KOPT-K1 (cell line): Measurements from ENCODE around the gene NPAS3.

Experiments used
- H3K27ac ChIP-seq: fragments of 200-600 bp; sonication (generic); 2 replicates; pipeline ENCODE4 v1.5.1; 2016; ENCODE audit warnings: antibody characterized with exemption, mild to moderate bottlenecking, low read depth, low read length; ENCODE audit not compliant: poor library complexity, severe bottlenecking
- H3K36me3 ChIP-seq: fragments of 200-600 bp; sonication (generic); 2 replicates; pipeline ENCODE4 v1.5.1; 2017; ENCODE audit warnings: antibody characterized with exemption, mild to moderate bottlenecking, low read length, moderate library complexity; ENCODE audit not compliant: insufficient read depth
- H3K9me3 ChIP-seq: fragments of 200-600 bp; sonication (generic); 2 replicates; pipeline ENCODE4 v1.5.1; 2017; ENCODE audit warnings: antibody characterized with exemption, low read length, mild to moderate bottlenecking; ENCODE audit not compliant: insufficient read depth, poor library complexity, severe bottlenecking

The NPAS3 gene

DNA sequence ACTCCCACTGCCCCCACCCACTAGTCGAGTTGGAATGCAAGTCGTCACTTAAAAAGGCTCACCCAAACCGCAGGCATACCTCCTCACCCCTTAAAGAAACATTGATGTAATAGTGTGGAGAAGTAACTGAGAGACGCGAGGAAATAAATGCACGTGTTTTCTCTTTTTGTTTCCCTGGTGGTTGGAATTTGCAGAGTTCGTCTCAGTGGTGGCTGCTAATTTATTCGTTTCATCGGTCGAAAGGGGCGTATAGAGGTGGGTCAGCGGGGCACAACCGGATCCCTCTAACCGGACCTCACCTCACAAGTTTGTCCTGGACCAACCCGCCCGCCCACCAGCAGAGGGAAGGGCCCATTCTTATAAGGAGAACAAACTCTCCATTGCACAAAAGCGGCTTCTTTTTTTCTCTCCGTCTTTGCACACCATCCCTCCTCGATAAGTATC lies 5.0 kb upstream of the NPAS3 start:
- Histone ChIP-seq H3K27ac (no peak overlapping the region), H3K9me3 (peaks cover 19% of the 10 kb centered on the region), H3K36me3 (no peaks in the 10 kb centered on the region)

DNA sequence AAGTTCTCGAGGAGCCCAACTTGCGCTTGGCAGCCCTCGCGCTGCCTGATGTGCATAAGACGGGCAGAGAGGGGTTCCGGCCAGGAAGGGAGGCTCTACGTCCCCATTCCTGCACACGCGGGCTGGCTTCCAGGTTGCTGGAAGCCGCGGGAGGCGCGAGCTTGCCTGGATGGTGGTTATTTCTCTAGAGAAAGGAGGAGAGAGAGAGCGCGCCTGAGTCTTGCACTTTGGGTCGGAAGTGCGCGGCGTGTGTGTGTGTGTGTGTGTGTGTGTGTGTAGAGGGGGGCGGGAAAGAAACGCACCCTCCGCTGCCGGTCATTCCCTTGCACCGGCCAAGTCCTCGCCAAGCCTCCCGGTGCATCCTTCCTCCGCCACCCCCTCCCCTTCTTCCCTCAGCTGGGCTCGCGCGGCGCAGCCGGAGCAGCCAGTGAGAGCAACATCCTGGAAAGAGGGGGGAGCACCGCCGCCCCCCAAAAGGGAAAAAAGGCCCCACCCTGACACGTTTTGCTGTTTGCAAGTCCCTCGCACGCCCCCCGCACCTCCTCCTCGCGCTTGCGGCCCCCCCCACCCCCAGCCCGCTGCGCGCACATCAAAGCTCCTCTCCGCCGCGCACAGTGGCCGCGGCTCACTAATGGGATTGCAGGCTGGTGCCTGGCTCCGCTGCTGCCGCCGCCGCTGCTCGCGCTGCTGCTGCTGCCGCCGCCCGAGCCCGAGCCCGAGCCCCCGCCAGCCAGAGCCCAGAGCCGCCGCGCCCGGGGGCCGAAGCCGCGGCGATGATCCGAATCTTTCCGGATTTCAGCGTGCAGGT lies 4.4 kb upstream of the NPAS3 start:
- no peaks in the 10 kb centered on the region for H3K36me3 ChIP-seq

DNA sequence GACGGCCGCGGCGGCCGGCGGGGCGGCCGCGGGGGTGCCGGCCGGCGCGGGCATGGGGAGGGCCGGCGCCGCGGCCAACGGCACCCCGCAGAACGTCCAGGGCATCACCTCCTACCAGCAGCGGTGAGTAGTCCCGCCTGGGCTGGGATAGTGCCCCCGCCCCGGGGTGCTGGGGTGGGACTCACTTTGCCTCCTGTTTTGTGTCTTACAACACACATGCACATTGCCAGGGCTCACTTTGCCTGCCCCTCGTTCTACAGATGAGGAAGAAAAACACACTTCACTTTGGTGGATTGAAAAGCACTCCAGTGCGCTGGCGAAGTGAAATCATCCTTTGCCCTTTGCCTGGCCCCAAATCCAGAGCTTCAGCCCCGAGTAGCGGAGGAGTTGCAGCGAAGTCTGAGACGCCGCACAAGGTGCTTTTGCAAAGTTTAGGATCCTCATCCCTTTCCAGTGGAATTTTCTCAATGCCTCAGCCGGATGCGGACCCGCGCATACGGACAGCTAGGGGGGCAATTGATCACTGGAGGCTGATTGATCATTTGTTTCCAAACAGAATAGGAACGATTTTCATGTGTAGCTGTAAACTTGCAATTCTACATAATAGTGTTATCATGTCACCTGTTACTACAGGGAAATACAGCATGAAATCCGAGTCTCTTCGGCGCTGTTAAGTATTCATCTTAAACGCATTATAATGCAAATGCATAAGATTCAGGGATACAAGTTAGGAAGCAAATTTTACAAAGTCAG lies 3.6 kb upstream of the NPAS3 start:
- peaks cover 19% of the 10 kb centered on the region for H3K9me3 ChIP-seq
- no peak overlapping the region for H3K27ac ChIP-seq
- no peaks in the 10 kb centered on the region for H3K36me3 ChIP-seq

More for the DNA sequence above, 4.4 kb upstream of the NPAS3 start:
- H3K9me3 ChIP-seq = peaks cover 19% of the 10 kb centered on the region
- H3K27ac ChIP-seq = no peak overlapping the region

DNA sequence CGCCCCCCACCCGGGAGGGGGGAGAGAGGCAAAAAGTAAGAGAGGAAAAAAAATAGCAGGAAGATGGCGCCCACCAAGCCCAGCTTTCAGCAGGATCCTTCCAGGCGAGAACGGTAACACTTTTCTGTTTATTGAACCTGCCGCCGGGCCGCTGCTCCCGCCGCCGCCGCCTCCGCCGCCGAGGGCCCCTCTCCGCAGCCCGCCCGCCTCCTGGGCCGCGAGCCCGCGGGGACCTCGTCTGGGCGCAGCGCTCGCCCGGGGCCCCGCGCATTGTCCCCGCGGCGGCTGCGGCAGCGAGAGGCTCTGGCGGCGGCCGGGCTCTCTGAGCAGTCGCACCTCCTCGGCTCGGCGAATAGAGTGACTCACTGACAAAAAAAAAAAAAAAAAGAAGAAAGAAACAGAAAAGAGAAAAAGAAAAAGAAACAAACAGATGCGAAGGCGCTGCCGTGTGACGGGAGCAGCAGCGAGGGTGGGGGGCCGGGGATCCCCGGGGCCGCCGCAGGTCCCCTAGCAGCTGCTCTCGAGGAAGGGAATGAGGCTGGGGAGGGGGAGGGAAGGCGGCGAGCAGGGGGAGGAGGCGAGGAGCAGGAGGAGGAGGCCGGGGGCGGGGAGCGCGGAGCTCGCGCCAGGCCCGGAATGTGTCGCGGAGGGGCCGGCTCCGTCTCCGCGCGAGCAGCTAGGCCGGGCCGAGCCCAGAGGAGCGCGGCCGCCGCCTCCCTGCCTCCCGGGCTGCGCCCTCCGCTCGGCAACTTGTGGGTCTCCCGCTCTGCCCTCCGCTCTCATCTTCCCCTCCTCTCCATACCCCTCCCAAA lies 781 bp downstream of the NPAS3 start:
- peaks cover 8% of the 10 kb centered on the region for H3K9me3 ChIP-seq
- H3K36me3 ChIP-seq = no peaks in the 10 kb centered on the region
- no peak overlapping the region for H3K27ac ChIP-seq

DNA sequence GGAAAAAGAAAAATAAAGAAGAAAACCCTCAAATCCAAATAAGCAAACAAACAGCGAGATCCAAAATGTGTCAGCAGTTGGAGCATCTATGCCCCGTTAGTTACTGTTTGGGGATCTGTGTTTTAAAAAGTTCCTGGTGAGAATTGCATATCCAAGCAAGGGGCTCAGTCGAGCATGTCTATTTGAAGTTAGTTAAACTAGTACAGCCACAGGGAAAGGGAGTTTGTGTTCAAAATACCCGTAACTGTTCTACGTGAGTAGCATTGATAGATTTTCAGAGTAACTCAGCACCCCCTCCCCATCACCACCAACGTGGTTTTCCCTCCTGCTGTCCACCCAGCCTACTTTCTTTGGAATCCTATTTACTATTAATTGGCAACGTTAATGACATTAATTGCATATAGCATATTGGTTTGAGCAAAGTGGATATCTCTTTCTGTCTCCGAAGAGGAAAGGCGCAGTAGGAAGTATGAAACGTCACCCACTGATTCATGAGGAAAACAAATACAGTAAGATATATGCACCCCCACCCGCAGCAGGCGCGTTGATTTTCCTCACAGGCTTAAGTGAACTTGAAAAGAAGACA lies 1.5 kb downstream of the NPAS3 start:
- H3K27ac ChIP-seq = no peak overlapping the region
- peaks cover 6% of the 10 kb centered on the region for H3K9me3 ChIP-seq
- H3K36me3 ChIP-seq = no peaks in the 10 kb centered on the region

DNA sequence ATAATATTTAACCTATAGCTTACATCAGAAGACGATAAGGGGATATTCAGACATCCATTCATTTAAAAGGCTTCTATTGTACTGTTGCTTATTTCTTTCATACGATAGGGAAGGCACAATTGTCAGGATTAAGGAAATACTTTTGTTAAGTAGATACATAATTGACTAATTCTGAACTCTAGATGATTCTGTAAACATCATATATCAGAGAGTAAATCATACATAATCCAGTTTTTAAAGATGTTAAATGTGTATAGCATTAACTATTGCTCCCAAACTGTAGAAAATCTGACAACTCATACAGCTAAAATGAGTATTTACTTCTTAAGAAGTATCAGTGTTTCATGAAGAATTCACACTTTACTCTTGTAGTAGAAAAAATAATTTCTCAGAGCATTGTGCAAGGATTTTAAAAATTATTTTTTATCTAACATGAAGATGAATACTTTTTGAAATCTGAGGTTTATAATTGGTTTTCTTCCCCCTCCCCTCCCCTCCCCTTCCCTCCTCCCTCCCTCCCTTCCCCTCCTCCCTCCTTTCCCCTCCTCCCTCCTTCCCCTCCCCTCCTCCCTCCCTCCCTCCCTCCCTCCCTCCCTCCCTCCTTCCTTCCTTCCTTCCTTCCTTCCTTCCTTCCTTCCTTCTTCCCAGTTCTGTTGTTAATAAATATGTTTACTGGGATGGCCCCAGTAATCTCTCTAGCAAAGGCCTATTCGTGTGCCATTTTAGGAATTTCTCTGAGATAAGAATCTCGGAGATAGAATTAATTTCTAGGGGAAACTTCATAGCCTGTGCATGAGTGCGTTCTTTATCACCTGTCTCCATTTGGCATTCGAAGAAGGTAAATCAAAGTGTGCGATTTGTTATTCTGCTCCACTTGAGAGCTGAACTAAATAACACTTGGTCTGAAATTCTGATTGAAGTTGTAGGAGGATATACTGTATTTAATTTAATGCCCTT lies 2.3 kb downstream of the NPAS3 start:
- no peak overlapping the region for H3K27ac ChIP-seq
- H3K36me3 ChIP-seq = no peaks in the 10 kb centered on the region
- H3K9me3 ChIP-seq = peaks cover 6% of the 10 kb centered on the region

DNA sequence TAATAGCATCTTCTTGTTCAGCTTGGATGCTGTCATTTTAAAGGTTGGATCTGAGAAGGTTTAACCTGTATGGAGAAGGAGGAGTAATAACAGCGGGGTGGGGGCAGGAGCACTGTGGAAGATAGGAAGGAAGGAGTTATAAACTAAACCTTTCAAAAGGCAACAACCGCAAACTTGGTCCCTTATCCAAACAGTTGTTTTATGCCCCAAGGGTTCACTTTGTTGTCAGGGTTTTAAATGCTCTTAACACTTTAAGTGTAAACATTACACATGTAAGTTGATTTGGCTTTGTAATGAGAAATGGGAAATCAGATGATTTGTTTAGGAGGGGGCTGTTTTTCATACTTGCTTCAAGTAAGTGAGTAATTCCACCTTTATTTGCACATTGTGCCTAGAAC lies 3.0 kb downstream of the NPAS3 start:
- Histone ChIP-seq H3K36me3 (no peaks in the 10 kb centered on the region), H3K9me3 (peaks cover 6% of the 10 kb centered on the region), H3K27ac (no peak overlapping the region)

DNA sequence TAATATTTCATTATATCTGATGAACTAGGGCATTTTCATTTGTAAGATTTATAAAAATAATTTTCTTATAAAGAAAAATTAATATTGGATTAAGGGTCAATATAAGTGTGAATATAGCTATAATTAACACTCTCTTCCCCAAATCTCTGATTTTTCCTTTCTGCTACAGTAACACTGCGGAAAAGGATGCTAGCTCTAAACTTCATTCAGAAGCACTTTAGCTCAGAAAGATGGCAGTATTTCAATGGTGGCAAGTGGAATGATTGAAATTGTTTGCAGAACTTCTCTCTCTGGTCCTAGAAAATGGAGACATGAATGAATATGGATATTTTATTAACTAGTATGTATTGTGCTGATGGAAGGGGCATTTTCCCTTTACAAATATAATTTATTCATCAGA lies 8.4 kb downstream of the NPAS3 start:
- H3K9me3 ChIP-seq = no peaks in the 10 kb centered on the region
- no peaks in the 10 kb centered on the region for H3K36me3 ChIP-seq
- H3K27ac ChIP-seq = no peak overlapping the region

DNA sequence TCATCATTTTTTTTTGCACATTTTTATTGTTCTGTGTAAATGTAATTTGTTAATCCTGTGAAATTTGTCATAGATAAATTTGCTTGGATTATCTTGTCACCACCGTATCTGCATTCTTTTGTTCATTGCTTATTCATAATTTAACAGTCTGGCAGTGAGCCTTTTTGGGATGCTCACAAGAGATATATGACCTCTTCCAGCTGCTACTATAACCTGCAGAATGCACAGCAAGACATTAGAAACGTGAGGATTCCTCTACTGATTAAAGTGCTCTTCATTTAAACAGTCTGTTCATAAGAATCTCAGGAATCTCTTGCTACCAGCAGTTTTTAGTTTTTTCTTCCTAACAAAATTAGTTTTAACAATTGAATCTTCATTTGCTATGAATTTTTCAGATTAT lies 9.1 kb downstream of the NPAS3 start:
- Histone ChIP-seq H3K9me3 (no peaks in the 10 kb centered on the region), H3K27ac (no peak overlapping the region), H3K36me3 (no peaks in the 10 kb centered on the region)

DNA sequence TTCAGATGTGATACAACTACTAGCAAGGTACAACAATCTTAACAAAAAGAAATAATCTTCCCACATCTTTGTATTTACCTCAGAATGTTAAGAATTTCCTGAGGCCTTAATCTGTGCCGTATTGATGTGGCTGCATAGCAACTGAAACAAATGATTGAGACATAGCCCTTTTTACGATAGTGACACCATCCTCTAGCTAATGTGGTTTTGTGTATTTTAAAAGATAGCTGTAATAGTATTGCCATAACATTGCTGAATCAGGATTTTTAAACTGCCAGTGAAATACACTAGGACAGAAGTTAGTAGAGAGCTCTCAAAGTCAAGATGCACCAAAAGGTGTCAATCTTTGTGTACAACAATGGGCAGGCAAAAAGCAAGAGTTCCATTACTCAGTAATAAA lies 11.9 kb downstream of the NPAS3 start:
- no peaks in the 10 kb centered on the region for H3K36me3 ChIP-seq
- no peaks in the 10 kb centered on the region for H3K9me3 ChIP-seq
- H3K27ac ChIP-seq = no peak overlapping the region

DNA sequence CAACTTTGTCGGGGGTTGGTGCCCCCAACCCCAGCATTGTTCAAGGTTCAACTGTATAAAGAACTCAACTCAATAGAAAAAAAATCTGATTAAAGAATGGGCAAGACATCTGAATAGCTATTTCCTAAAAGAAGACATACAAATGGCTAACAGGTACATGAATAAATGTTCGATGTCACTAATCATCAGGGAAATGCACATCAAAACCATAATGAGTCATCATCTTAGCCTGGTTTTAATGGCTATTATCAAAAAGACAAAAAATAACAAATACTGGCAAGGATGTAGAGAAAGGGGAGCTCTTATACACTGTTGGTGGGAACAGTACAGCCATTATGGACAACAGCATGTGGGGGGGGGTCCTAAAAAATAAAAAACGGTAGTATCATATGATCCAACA lies 28.7 kb downstream of the NPAS3 start:
- no peak overlapping the region for H3K27ac ChIP-seq
- H3K9me3 ChIP-seq = no peaks in the 10 kb centered on the region
- no peaks in the 10 kb centered on the region for H3K36me3 ChIP-seq

DNA sequence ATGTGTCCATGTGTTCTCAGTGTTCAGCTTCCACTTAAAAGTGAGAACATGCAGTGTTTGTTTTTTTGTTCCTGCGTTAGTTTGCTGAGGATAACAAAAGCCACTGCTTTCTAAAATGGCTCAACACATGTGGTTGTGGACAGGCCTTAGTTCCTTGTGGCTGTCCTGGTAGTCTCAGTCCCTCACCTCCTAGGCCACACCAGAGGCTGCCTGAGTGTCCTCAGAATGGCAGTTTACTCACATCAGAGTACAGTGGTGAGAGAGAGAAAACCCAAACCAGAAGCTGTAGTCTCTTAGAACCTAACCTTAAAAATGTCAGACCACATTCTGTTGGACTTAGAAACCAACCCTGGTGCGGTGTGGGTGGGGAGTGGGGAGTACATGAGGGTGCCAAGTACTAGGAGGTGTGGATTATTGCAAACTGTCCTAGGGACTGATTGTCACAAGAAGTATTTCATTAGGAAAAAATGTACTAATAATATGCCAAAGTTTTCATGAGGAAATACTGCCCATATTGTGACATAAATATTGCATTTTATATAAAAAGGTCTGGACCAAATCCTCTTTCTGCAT lies 30.4 kb downstream of the NPAS3 start:
- no peaks in the 10 kb centered on the region for H3K9me3 ChIP-seq
- no peak overlapping the region for H3K27ac ChIP-seq
- H3K36me3 ChIP-seq = no peaks in the 10 kb centered on the region

DNA sequence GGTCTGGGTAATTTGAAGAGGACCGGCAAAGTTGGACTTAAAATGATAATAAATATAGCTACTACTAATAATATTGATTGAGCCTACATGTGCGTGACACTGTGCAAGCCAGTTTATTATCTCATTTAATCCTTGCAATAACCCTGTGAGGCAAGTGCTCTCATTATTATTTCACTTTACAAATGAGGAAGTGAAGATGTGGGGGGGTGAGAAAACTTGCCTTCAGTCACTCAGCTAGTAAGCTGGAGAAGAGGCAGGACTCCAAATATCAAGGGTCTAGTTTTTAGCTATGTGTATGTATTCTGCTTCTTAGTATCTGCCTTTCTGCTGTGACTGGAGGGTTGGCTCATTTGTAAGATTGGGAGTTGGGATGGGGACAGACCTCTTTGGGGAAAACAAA lies 39.2 kb downstream of the NPAS3 start:
- Histone ChIP-seq H3K27ac (no peak overlapping the region), H3K36me3 (no peaks in the 10 kb centered on the region), H3K9me3 (no peaks in the 10 kb centered on the region)
